Small intestine (tissue), 16 donors: ENCODE data around the gene CCDC102B. TPM values are rescaled to one million over a fixed set of nuclear protein-coding genes. Genes with fewer than 3 reads are reported as not detected.

ENCODE experiments used
- DNase-seq, 2 donors: peaks; one replicate each; pipeline versions ENCODE4 v3.0.0 to v3.0.0-alpha.2; 2013
- FAIRE-seq: peaks from 2 replicates; lab custom pipeline; 2012; peaks lifted over from hg19 to GRCh38; lab: Jason Lieb, UNC
- H3K27ac ChIP-seq, 3 donors: one replicate each; pipeline ENCODE4 v1.5.1; 2013; ENCODE audit warnings: low read length in 2 of 3, mild to moderate bottlenecking in 2 of 3, control low read depth in 1 of 3, inconsistent platforms in 1 of 3, low read depth in 1 of 3, moderate library complexity in 1 of 3
- H3K27me3 ChIP-seq, 3 donors: one replicate each; pipeline ENCODE4 v1.6.1; 2013; ENCODE audit warnings: low read length in 3 of 3, inconsistent platforms in 1 of 3; ENCODE audit not compliant: control insufficient read depth in 3 of 3, insufficient read depth in 3 of 3
- H3K36me3 ChIP-seq, 3 donors: one replicate each; pipeline ENCODE4 v1.6.1; 2013; ENCODE audit warnings: low read length in 3 of 3, inconsistent platforms in 1 of 3, low read depth in 1 of 3, mild to moderate bottlenecking in 1 of 3, moderate library complexity in 1 of 3; ENCODE audit not compliant: control insufficient read depth in 3 of 3, insufficient read depth in 2 of 3
- H3K4me1 ChIP-seq, 3 donors: one replicate each; pipeline ENCODE4 v1.6.1; 2013; ENCODE audit warnings: low read length in 2 of 3, inconsistent platforms in 1 of 3, low read depth in 1 of 3, mild to moderate bottlenecking in 1 of 3, moderate library complexity in 1 of 3; ENCODE audit not compliant: control insufficient read depth in 3 of 3, insufficient read depth in 2 of 3
- H3K4me3 ChIP-seq, 3 donors: one replicate each; pipeline ENCODE4 v1.5.1; 2013; ENCODE audit warnings: low read length in 3 of 3, control low read depth in 1 of 3, inconsistent platforms in 1 of 3, low read depth in 1 of 3, mild to moderate bottlenecking in 1 of 3, moderate library complexity in 1 of 3
- H3K9me3 ChIP-seq, 2 donors: one replicate each; pipeline ENCODE4 v1.6.1; 2013; ENCODE audit warnings: low read depth in 1 of 2, low read length in 1 of 2; ENCODE audit not compliant: control insufficient read depth in 2 of 2, insufficient read depth in 1 of 2
- WGBS, 3 donors: extraction: QIAGEN DNeasy Blood & Tissue Kit; methylation state at CpG; one replicate each; pipeline ENCODE4 v1.1.7; 2013; 5-methylcytosine and 5-hydroxymethylcytosine counted together
- long read RNA-seq, 10 donors: transcript quantifications; one replicate each; lab custom pipeline, GENCODE V29; 2026
- polyA plus RNA-seq, 4 donors: library from polyadenylated mRNA; stranded (reverse) in 3 of 4; unstranded in 1 of 4; fragments of 200-250 nt in 3 of 4; fragments of 120-200 nt in 1 of 4; gene quantifications; one replicate each; pipeline versions ENCODE4 v1.2.1 to v1.2.3, GENCODE V29; 2013
- donor health status: healthy with polysubstance abuse.
- donor health status: control.
- donor health status: control.
- donor health status: Bipolar disorder and iron deficiency.
- donor health status: healthy.

Gene CCDC102B
- polyA plus RNA-seq, result 1 to 10 TPM in 3 of 4 donors, under 1 TPM in 1; 0.45 to 5.7 (median 3.1) TPM
- long read RNA-seq, donor 1, result 0 reads
- long read RNA-seq, donor 2, result 0 reads
- long read RNA-seq, donor 3, result 0 reads
- long read RNA-seq, donor 4, result 0 reads
- long read RNA-seq, donor 5, result 0 reads
- long read RNA-seq, donor 6, result 0 reads
- long read RNA-seq, donor 7, result 0 reads
- long read RNA-seq, donor 8, partial matches to known transcripts, result 0 of 1 reads
- long read RNA-seq, donor 8, other reads (novel, unspliced or antisense), result 0 of 1 reads
- long read RNA-seq, donor 9, result 0 reads
- long read RNA-seq, donor 10, partial matches to known transcripts, result 0 of 2 reads
- long read RNA-seq, donor 10, other reads (novel, unspliced or antisense), result 0 of 2 reads

DNA sequence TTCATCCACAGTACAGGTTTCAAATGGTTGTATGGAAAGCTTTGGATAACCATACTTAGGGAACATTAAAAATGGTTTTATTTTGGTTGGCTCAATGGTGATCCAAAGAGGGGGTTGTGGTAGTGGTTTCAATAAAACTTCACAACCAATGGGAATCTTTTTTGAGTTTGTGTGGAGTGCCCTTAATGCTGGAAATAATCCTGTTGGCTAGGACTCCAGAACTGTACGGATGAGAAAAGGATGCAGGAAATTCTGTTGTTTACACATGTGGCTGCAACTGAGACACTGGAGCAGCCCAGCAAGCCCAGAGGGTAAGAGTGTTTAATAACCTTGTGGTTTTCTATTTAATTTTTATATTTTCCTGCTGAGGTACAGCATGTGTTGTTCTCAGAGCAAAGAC is at the start of gene CCDC102B:
Gene CCDC102B (plus strand): TSS at position 210 of the 400 bp plus-strand sequence. CDS start 38,684 bp downstream, outside the sequence.
- H3K27me3 ChIP-seq, result no peaks in the 10 kb centered on the region
- H3K27ac ChIP-seq, result no peak within 1 kb of the TSS
- 46 to 50% (median 48%) methylated on average over 1 of the region's 1 CpG for WGBS, 3 donors
- FAIRE-seq, result no peak
- no peak within 1 kb of the TSS for H3K4me3 ChIP-seq
- H3K36me3 ChIP-seq, result no peaks in the 10 kb centered on the region
- H3K9me3 ChIP-seq, result no peaks in the 10 kb centered on the region
- H3K4me1 ChIP-seq, result no peaks in the 10 kb centered on the region
- DNase-seq, result no peak

DNA sequence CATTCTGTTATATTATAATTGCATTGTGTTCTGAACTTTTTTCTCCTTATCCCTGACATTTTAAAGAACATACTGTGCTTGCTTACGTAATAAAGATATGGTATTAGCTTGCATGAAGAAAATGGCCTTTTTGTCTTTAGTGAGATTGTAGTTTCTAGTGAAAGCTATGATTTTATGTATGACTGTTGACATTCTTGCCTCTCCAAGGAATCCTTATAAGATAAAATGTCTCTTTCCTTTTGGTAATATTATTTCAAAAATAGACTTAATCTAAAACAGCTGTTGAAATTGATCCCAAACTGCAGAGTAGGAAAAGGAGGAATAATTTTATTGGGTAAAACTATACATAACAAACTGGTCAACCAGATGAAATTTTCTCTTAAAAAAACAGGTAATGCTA is 40.8 kb upstream of the CCDC102B start:
- Histone ChIP-seq H3K4me1 (no peaks in the 10 kb centered on the region), H3K27ac (no peak overlapping the region), H3K9me3 (peaks cover 0 to 4% of the 10 kb centered on the region in 2 donors), H3K36me3 (no peaks in the 10 kb centered on the region), H3K4me3 (no peak overlapping the region), H3K27me3 (no peaks in the 10 kb centered on the region)
- DNase-seq (no peak), FAIRE-seq (no peak)
- WGBS, 3 donors, result 77 to 90% (median 81%) methylated on average over 1 of the region's 1 CpG

DNA sequence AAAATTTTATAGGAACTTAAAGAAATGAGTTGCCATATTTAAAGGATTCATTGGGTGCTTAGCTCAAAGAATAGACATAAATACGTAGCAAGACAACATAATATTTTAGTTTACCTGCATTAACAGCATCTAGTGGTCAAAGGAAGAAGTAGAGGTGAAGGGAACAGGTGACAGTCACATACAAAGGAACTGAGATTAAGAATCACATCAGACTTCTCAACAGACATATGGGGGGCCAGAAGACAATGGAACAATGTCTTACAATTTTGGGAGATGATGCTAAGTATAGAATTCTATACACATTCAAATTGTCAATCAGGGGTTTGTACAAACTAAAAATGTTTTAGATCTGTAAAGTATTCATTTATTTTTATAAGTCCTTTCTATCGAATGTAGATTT is 38.6 kb upstream of the CCDC102B start:
- H3K9me3 ChIP-seq, result peaks cover 0 to 4% of the 10 kb centered on the region in 2 donors
- FAIRE-seq (no peak), DNase-seq (no peak)
- no peak overlapping the region for H3K27ac ChIP-seq
- 86 to 91% (median 90%) methylated on average over 2 of the region's 2 CpGs for WGBS, 3 donors
- no peak overlapping the region for H3K4me3 ChIP-seq
- H3K36me3 ChIP-seq, result no peaks in the 10 kb centered on the region
- no peaks in the 10 kb centered on the region for H3K4me1 ChIP-seq
- H3K27me3 ChIP-seq, result no peaks in the 10 kb centered on the region

DNA sequence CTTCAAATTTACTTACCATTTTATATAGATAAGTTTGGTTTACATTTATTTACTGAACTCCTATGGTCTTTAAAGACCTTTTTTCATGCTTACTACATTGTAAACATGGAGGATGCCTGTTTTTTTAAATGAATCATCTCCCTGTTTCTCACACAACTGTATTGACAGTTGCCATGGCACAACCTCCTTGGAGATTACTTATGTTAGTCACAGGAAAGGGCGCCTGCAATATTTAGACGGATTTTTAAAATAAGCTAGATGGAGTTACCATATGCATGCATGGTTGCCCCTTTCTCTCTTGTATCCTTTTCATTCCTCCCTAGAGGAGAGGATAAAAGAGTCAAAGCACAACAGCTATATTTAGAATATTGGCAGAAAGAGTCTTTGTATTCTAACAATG is 34.8 kb upstream of the CCDC102B start:
- Histone ChIP-seq H3K27ac (no peak overlapping the region), H3K4me1 (no peaks in the 10 kb centered on the region), H3K36me3 (no peaks in the 10 kb centered on the region), H3K9me3 (peaks cover 0 to 4% of the 10 kb centered on the region in 2 donors), H3K27me3 (no peaks in the 10 kb centered on the region), H3K4me3 (no peak overlapping the region)
- DNase-seq (no peak), FAIRE-seq (no peak)
- 85 to 95% (median 87%) methylated on average over 2 of the region's 2 CpGs for WGBS, 3 donors

DNA sequence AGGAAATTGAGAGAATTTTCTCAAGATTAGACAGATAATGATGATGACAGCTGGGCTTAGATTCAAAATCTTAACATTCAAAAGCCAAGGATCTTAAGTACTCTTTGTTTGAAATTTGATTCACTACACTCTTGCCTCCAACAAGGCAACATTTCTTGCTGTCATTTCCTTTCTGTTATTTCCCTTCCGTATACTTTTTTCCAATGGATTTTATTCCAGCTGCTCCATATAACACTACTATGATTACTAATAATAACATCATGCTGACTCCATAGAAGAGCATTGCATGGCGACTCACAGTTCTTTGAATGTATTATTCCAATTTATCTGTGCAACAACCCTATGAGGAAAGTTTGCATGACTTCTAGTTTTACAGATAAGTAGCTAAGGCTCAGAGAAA is 33.9 kb upstream of the CCDC102B start:
- H3K36me3 ChIP-seq, result no peaks in the 10 kb centered on the region
- no peaks in the 10 kb centered on the region for H3K27me3 ChIP-seq
- H3K4me3 ChIP-seq, result no peak overlapping the region
- no peak for FAIRE-seq
- peaks cover 0 to 4% of the 10 kb centered on the region in 2 donors for H3K9me3 ChIP-seq
- H3K4me1 ChIP-seq, result no peaks in the 10 kb centered on the region
- no peak overlapping the region for H3K27ac ChIP-seq
- no peak for DNase-seq
- WGBS, 3 donors, result 79 to 88% (median 84%) methylated on average over 2 of the region's 2 CpGs

DNA sequence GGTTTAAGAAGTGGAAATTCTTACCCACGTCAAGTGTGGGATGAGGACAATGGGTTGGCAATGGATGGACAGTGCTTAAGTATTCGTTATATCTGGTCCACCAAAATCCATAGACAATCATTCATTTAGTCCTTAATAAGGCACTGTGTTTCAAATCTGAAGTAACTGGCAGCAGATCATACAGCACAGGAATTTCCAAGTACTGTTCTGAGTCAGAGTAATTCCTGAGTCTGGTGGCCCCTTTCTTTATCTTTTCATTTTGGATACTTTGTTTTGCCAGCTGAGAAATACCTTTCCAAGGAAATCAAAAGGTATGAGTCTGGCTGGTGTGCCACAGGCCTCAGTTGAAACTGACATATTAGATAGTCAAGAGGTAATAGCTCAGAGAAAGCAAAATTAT is 31.4 kb upstream of the CCDC102B start:
- 83 to 96% (median 90%) methylated on average over 2 of the region's 2 CpGs for WGBS, 3 donors
- no peaks in the 10 kb centered on the region for H3K36me3 ChIP-seq
- H3K4me3 ChIP-seq, result no peak overlapping the region
- DNase-seq (no peak), FAIRE-seq (no peak)
- H3K4me1 ChIP-seq, result no peaks in the 10 kb centered on the region
- no peaks in the 10 kb centered on the region for H3K27me3 ChIP-seq
- no peaks in the 10 kb centered on the region for H3K9me3 ChIP-seq
- no peak overlapping the region for H3K27ac ChIP-seq

DNA sequence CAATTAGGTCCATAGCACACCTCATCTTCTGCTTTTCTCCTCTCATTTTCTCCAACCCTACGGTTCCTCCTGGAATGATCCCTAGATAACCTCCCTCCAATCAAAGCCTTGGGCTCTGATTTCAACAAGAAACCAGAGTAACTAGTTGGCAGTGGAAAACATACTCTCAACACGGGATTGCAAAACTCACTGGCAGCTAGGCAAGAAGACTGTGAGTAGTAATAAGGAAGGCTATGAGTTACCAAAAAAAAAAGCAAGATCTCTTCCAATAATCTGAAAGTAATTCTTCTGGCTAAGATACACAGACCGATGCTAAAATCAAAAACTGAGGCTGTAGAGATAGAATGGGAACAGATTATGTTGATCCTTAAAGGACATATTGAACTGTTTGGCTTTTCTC is 28.4 kb upstream of the CCDC102B start:
- H3K36me3 ChIP-seq, result no peaks in the 10 kb centered on the region
- no peak for DNase-seq
- no peaks in the 10 kb centered on the region for H3K27me3 ChIP-seq
- H3K9me3 ChIP-seq, result no peaks in the 10 kb centered on the region
- no peaks in the 10 kb centered on the region for H3K4me1 ChIP-seq
- no peak for FAIRE-seq
- H3K27ac ChIP-seq, result no peak overlapping the region
- 77 to 88% (median 80%) methylated on average over 3 of the region's 3 CpGs for WGBS, 3 donors
- H3K4me3 ChIP-seq, result no peak overlapping the region

DNA sequence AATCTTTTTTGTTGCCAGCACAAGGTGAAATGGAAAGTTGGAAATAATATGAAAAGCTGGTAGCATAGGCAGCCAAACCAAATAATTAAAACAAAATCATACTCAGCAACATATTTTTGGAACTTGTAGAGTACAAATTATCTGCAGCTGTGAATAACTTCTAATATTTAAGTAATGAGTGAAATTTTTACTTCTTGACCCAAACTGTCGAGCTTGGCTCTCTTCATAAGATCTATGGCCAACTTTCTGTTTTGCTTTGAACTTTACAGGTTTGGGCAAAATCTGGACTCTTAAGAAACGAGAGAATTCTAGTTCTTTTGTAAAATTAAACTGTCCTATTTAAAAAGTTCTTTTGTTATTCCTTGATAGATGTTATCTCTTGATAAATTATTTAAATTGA is 25.6 kb upstream of the CCDC102B start:
- no peak overlapping the region for H3K4me3 ChIP-seq
- no peaks in the 10 kb centered on the region for H3K36me3 ChIP-seq
- no peak overlapping the region for H3K27ac ChIP-seq
- no peaks in the 10 kb centered on the region for H3K9me3 ChIP-seq
- no peak for DNase-seq
- WGBS, 3 donors, result 26 to 52% (median 39%) methylated on average over 2 of the region's 2 CpGs
- H3K4me1 ChIP-seq, result no peaks in the 10 kb centered on the region
- H3K27me3 ChIP-seq, result no peaks in the 10 kb centered on the region
- FAIRE-seq, result no peak
